Mesenchymal stem cell (in vitro differentiated cells and primary cell): Measurements from ENCODE around the gene SLCO1C1.

ENCODE experiments used
- DNase-seq: peaks from one replicate; pipeline ENCODE4 v3.0.0-alpha.2; 2013
- H2AFZ ChIP-seq: one replicate; pipeline ENCODE4 v1.6.1; 2013; ENCODE audit warnings: low read depth, mild to moderate bottlenecking, control low read depth, inconsistent platforms, low read length, moderate library complexity
- H2AK5ac ChIP-seq: 2 replicates; pipeline ENCODE4 v1.6.1; 2013; ENCODE audit warnings: low read length, moderate library complexity, mild to moderate bottlenecking, inconsistent platforms; ENCODE audit not compliant: severe bottlenecking
- H2BK120ac ChIP-seq: one replicate; pipeline ENCODE4 v1.6.1; 2013; ENCODE audit warnings: low read depth, mild to moderate bottlenecking, inconsistent platforms, low read length, moderate library complexity
- H2BK12ac ChIP-seq, 2 experiments: one replicate each; pipeline ENCODE4 v1.6.1; 2013; ENCODE audit warnings: inconsistent platforms in 2 of 2, low read length in 2 of 2, mild to moderate bottlenecking in 2 of 2, moderate library complexity in 2 of 2, control low read depth in 1 of 2
- H2BK15ac ChIP-seq: one replicate; pipeline ENCODE4 v1.6.1; 2013; ENCODE audit warnings: mild to moderate bottlenecking, low read depth, inconsistent platforms; ENCODE audit not compliant: poor library complexity, severe bottlenecking
- H2BK5ac ChIP-seq: 2 replicates; pipeline ENCODE4 v1.6.1; 2013; ENCODE audit warnings: low read depth, mild to moderate bottlenecking, low read length, control low read depth, inconsistent platforms; ENCODE audit not compliant: poor library complexity, severe bottlenecking
- H3K14ac ChIP-seq, 2 experiments: one replicate each; pipeline ENCODE4 v1.6.1; 2013; ENCODE audit warnings: inconsistent platforms in 2 of 2, low read length in 2 of 2, control low read depth in 1 of 2, mild to moderate bottlenecking in 1 of 2, moderate library complexity in 1 of 2
- H3K18ac ChIP-seq, 2 experiments: one replicate each; pipeline ENCODE4 v1.6.1; 2013; ENCODE audit warnings: inconsistent platforms in 2 of 2, low read length in 2 of 2, control low read depth in 1 of 2, low read depth in 1 of 2, mild to moderate bottlenecking in 1 of 2
- H3K23ac ChIP-seq, 2 experiments: one replicate each; pipeline ENCODE4 v1.6.1; 2013; ENCODE audit warnings: inconsistent platforms in 2 of 2, low read length in 2 of 2, mild to moderate bottlenecking in 2 of 2, moderate library complexity in 2 of 2, control low read depth in 1 of 2
- H3K27ac ChIP-seq: 2 replicates; pipeline ENCODE4 v1.5.1; 2013; ENCODE audit warnings: mild to moderate bottlenecking, moderate library complexity, low read length, control low read depth, inconsistent platforms; ENCODE audit not compliant: poor library complexity, severe bottlenecking
- H3K27me3 ChIP-seq, 2 experiments: 2 replicates each; pipeline versions ENCODE4 v1.6.1 to v1.7.0; 2013; ENCODE audit warnings: low read length in 2 of 2, mild to moderate bottlenecking in 2 of 2, moderate library complexity in 2 of 2, control low read depth in 1 of 2, inconsistent platforms in 1 of 2; ENCODE audit not compliant: control insufficient read depth in 1 of 2, insufficient read depth in 1 of 2
- H3K36me3 ChIP-seq, 2 experiments: 2 replicates each; pipeline versions ENCODE4 v1.6.1 to v1.7.0; 2013; ENCODE audit warnings: low read length in 2 of 2, control low read depth in 1 of 2, inconsistent platforms in 1 of 2, low read depth in 1 of 2, mild to moderate bottlenecking in 1 of 2; ENCODE audit not compliant: insufficient read depth in 2 of 2, control insufficient read depth in 1 of 2
- H3K4ac ChIP-seq, 2 experiments: one replicate each; pipeline ENCODE4 v1.6.1; 2013; ENCODE audit warnings: inconsistent platforms in 2 of 2, low read length in 2 of 2, mild to moderate bottlenecking in 2 of 2, moderate library complexity in 2 of 2, control low read depth in 1 of 2, low read depth in 1 of 2
- H3K4me1 ChIP-seq: 2 replicates; pipeline ENCODE4 v1.6.1; 2013; ENCODE audit warnings: low read depth, low read length, control low read depth; ENCODE audit not compliant: control insufficient read depth, insufficient read depth
- H3K4me2 ChIP-seq: 2 replicates; pipeline ENCODE4 v1.6.1; 2013; ENCODE audit warnings: low read length, mild to moderate bottlenecking, inconsistent platforms; ENCODE audit not compliant: poor library complexity, severe bottlenecking
- H3K4me3 ChIP-seq, 2 experiments: 2 replicates each; pipeline versions ENCODE4 v1.5.1 to v1.7.0; 2013; ENCODE audit warnings: low read length in 2 of 2, mild to moderate bottlenecking in 2 of 2, control low read depth in 1 of 2, low read depth in 1 of 2; ENCODE audit not compliant: insufficient read depth in 1 of 2
- H3K79me1 ChIP-seq: replicated peaks from 2 replicates; pipeline ENCODE4 v1.6.1; 2013; ENCODE audit warnings: mild to moderate bottlenecking, control low read depth, low read length, inconsistent platforms; ENCODE audit not compliant: poor library complexity, severe bottlenecking
- H3K9ac ChIP-seq: 2 replicates; pipeline ENCODE4 v1.7.0; 2013; ENCODE audit warnings: mild to moderate bottlenecking, low read length, moderate library complexity
- H3K9me3 ChIP-seq: 2 replicates; pipeline ENCODE4 v1.7.0; 2013; ENCODE audit warnings: mild to moderate bottlenecking, low read length; ENCODE audit not compliant: control insufficient read depth
- H4K8ac ChIP-seq: one replicate; pipeline ENCODE4 v1.6.1; 2013; ENCODE audit warnings: inconsistent platforms, mild to moderate bottlenecking, low read length, moderate library complexity
- H4K91ac ChIP-seq: one replicate; pipeline ENCODE4 v1.6.1; 2013; ENCODE audit warnings: mild to moderate bottlenecking, low read length, inconsistent platforms
- WGBS: methylation state at CpG from one replicate; pipeline ENCODE4 v1.1.7; 2013; ENCODE audit warnings: mixed read lengths; 5-methylcytosine and 5-hydroxymethylcytosine counted together

Gene SLCO1C1

GRCh38 chr12:20657496-20657895 lies 37.6 kb upstream of the SLCO1C1 start:
- H2BK12ac ChIP-seq: no peak overlapping the region
- H3K27ac ChIP-seq: no peak overlapping the region
- H3K27me3 ChIP-seq: no peaks in the 10 kb centered on the region
- H3K36me3 ChIP-seq: no peaks in the 10 kb centered on the region
- no CpG with 5 or more reads among the region's 2 CpGs for WGBS
- H4K91ac ChIP-seq: no peak overlapping the region
- no peak overlapping the region for H2BK120ac ChIP-seq
- no peak overlapping the region for H3K4me2 ChIP-seq
- H2BK15ac ChIP-seq: no peak overlapping the region
- H3K18ac ChIP-seq: no peak overlapping the region
- no peak overlapping the region for H3K14ac ChIP-seq
- no peak for DNase-seq
- no peak overlapping the region for H4K8ac ChIP-seq
- H2AK5ac ChIP-seq: no peak overlapping the region
- no peak overlapping the region for H3K4ac ChIP-seq
- H3K23ac ChIP-seq: no peak overlapping the region
- no peaks in the 10 kb centered on the region for H3K79me1 ChIP-seq
- H3K9me3 ChIP-seq: peaks cover 24% of the 10 kb centered on the region
- no peaks in the 10 kb centered on the region for H3K4me1 ChIP-seq
- no peak overlapping the region for H3K4me3 ChIP-seq
- H3K9ac ChIP-seq: no peak overlapping the region
- no peak overlapping the region for H2AFZ ChIP-seq
- no peak overlapping the region for H2BK5ac ChIP-seq

DNA sequence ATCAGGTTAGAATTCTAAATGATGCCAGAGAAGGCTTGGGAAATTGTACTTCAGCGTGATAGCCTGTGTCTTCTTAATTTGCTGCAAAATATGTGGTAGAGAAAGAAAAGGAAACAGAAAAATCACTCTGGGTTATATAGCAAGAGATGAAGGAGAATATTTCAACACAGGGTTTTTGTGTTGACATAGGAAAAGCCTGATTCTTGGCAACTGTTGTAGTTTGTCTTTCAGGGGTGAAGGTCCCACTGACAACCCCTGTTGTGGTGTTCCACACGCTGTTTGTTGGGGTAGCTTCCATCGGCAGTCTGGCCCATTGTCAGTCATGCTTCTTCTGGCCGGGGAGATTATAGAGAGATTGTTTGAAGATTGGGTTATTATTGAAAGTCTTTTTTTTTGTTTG lies 13.8 kb upstream of the SLCO1C1 start:
- Histone ChIP-seq H3K9me3 (no peaks in the 10 kb centered on the region), H3K36me3 (no peaks in the 10 kb centered on the region)

GRCh38 chr12:20696181-20696905 lies 1.2 kb downstream of the SLCO1C1 start:
- Histone ChIP-seq H3K27me3 (no peaks in the 10 kb centered on the region), H3K18ac (no peak overlapping the region), H3K9me3 (no peaks in the 10 kb centered on the region), H3K79me1 (no peaks in the 10 kb centered on the region), H4K91ac (no peak overlapping the region), H4K8ac (no peak overlapping the region), H3K4me1 (no peaks in the 10 kb centered on the region), H3K9ac (no peak overlapping the region), H2BK5ac (no peak overlapping the region), H3K14ac (no peak overlapping the region), H3K4me2 (no peak overlapping the region), H3K4me3 (no peak overlapping the region), H2AK5ac (no peak overlapping the region), H2AFZ (no peak overlapping the region), H2BK15ac (no peak overlapping the region), H3K27ac (no peak overlapping the region), H3K4ac (no peak overlapping the region), H2BK12ac (no peak overlapping the region), H3K23ac (no peak overlapping the region), H2BK120ac (no peak overlapping the region), H3K36me3 (no peaks in the 10 kb centered on the region)
- WGBS: 79% methylated on average over 6 of the region's 7 CpGs
- no peak for DNase-seq

More for the DNA sequence above, 13.8 kb upstream of the SLCO1C1 start:
- H3K18ac ChIP-seq: no peak overlapping the region
- no peak overlapping the region for H2BK120ac ChIP-seq
- H3K27me3 ChIP-seq: no peaks in the 10 kb centered on the region
- H2BK5ac ChIP-seq: no peak overlapping the region
- H3K79me1 ChIP-seq: no peaks in the 10 kb centered on the region
- 93% methylated on average over 4 of the region's 4 CpGs for WGBS
- no peak overlapping the region for H3K14ac ChIP-seq
- no peak overlapping the region for H2AK5ac ChIP-seq
- no peak for DNase-seq
- no peak overlapping the region for H2BK12ac ChIP-seq
- no peak overlapping the region for H3K23ac ChIP-seq
- no peak overlapping the region for H3K4ac ChIP-seq
- no peak overlapping the region for H4K8ac ChIP-seq
- H2BK15ac ChIP-seq: no peak overlapping the region
- H3K4me3 ChIP-seq: no peak overlapping the region
- no peak overlapping the region for H3K27ac ChIP-seq
- no peak overlapping the region for H3K9ac ChIP-seq
- no peaks in the 10 kb centered on the region for H3K4me1 ChIP-seq
- no peak overlapping the region for H3K4me2 ChIP-seq
- H2AFZ ChIP-seq: no peak overlapping the region
- no peak overlapping the region for H4K91ac ChIP-seq

DNA sequence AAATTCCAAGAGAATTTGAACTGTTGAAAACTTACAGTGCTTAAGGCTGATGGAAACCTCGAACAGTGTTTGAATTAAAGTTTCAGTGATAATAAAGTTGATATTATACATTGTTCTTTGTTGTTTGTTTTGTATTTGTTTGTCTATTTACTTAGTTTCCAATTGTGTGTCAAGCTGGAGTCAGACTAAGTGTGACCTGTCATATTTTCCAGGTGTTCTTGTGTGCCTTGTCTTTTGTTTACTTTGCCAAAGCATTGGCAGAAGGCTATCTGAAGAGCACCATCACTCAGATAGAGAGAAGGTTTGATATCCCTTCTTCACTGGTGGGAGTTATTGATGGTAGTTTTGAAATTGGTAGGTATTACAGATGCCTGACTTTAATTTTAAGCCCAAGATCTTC lies 6.0 kb downstream of the SLCO1C1 start:
- Histone ChIP-seq H2BK12ac (no peak overlapping the region), H2AFZ (no peak overlapping the region), H2BK120ac (no peak overlapping the region), H3K23ac (no peak overlapping the region), H3K27ac (no peak overlapping the region), H3K4me3 (no peak overlapping the region), H3K9ac (no peak overlapping the region), H3K4me2 (no peak overlapping the region), H3K14ac (no peak overlapping the region), H3K4me1 (no peaks in the 10 kb centered on the region), H3K9me3 (no peaks in the 10 kb centered on the region), H4K8ac (no peak overlapping the region), H3K79me1 (no peaks in the 10 kb centered on the region), H2BK15ac (no peak overlapping the region), H3K4ac (no peak overlapping the region), H3K18ac (no peak overlapping the region), H3K36me3 (no peaks in the 10 kb centered on the region), H4K91ac (no peak overlapping the region), H2AK5ac (no peak overlapping the region), H3K27me3 (no peaks in the 10 kb centered on the region), H2BK5ac (no peak overlapping the region)
- DNase-seq: no peak
- 71% methylated on average over 1 of the region's 1 CpG for whole genome bisulfite sequencing
